HepG2 (cell line): ENCODE measurements around the gene DUS2. TPM values are rescaled to one million over a fixed set of nuclear protein-coding genes. Genes with fewer than 3 reads are reported as not detected.

Experiments used
- CEBPG ChIP-seq: IDR thresholded peaks from 2 replicates; pipeline ENCODE4 v1.6.1; 2016
- DR1 ChIP-seq: sonication (generic); formaldehyde crosslinking; IDR thresholded peaks from 2 replicates; pipeline ENCODE4 v1.8.0; 2021; ENCODE audit warnings: mild to moderate bottlenecking, missing genetic modification reagents, inconsistent platforms
- GABPA ChIP-seq, 2 experiments: IDR thresholded peaks; 2 replicates each; pipeline ENCODE4 v1.6.1; 2011 to 2016; ENCODE audit warnings: low read depth in 2 of 2, low read length in 1 of 2, missing biosample characterization in 1 of 2, missing genetic modification characterization in 1 of 2
- HNRNPLL ChIP-seq: fragments of 200-400 bp; formaldehyde crosslinking; IDR thresholded peaks from 2 replicates; pipeline ENCODE4 v1.6.1; 2017; ENCODE audit warnings: mild to moderate bottlenecking, low read depth, low read length; ENCODE audit not compliant: poor library complexity, severe bottlenecking
- HOXA3 ChIP-seq: sonication (generic); formaldehyde crosslinking; IDR thresholded peaks from 2 replicates; pipeline ENCODE4 v1.5.0; 2020; ENCODE audit warnings: missing genetic modification reagents
- IKZF4 ChIP-seq: sonication (generic); formaldehyde crosslinking; IDR thresholded peaks from 2 replicates; pipeline ENCODE4 v1.5.1; 2020; ENCODE audit warnings: borderline replicate concordance, mild to moderate bottlenecking, low read depth, missing genetic modification reagents; ENCODE audit errors: not compliant biosample characterization
- IKZF5 ChIP-seq: IDR thresholded peaks from 2 replicates; pipeline ENCODE4 v1.6.1; 2018; ENCODE audit warnings: missing genetic modification reagents, mild to moderate bottlenecking, missing compliant biosample characterization
- KDM5A ChIP-seq: fragments of 200-600 bp; sonication (generic); IDR thresholded peaks from 2 replicates; pipeline ENCODE4 v1.7.0; 2018; ENCODE audit warnings: antibody characterized with exemption, mild to moderate bottlenecking, low read length, borderline replicate concordance
- MTF2 ChIP-seq: sonication (generic); formaldehyde crosslinking; IDR thresholded peaks from 2 replicates; pipeline ENCODE4 v1.5.0; 2020; ENCODE audit warnings: missing genetic modification reagents, borderline replicate concordance
- PAF1 ChIP-seq: IDR thresholded peaks from 2 replicates; pipeline ENCODE4 v1.6.1; 2016; ENCODE audit warnings: missing genetic modification reagents, missing compliant biosample characterization
- PCBP1 ChIP-seq: fragments of 200-400 bp; formaldehyde crosslinking; IDR thresholded peaks from 2 replicates; pipeline ENCODE4 v1.6.1; 2017; ENCODE audit warnings: mild to moderate bottlenecking, low read depth, low read length, borderline replicate concordance
- POLR2A ChIP-seq, 2 experiments: IDR thresholded peaks; 2 replicates each; pipeline ENCODE4 v1.6.1; 2011; ENCODE audit warnings: low read depth in 2 of 2, low read length in 2 of 2, mild to moderate bottlenecking in 1 of 2, moderate library complexity in 1 of 2; ENCODE audit not compliant: insufficient read depth in 1 of 2
- RFXAP ChIP-seq: sonication (generic); formaldehyde crosslinking; IDR thresholded peaks from 2 replicates; pipeline ENCODE4 v1.4.0; 2020; ENCODE audit warnings: missing genetic modification reagents, borderline replicate concordance
- TBL1XR1 ChIP-seq: fragments of 150-350 bp; IDR thresholded peaks from 2 replicates; pipeline ENCODE4 v1.6.1; 2014; ENCODE audit warnings: borderline replicate concordance, low read length; ENCODE audit not compliant: partially characterized antibody
- ZNF20 ChIP-seq: sonication (generic); formaldehyde crosslinking; IDR thresholded peaks from 2 replicates; pipeline ENCODE4 v1.4.0; 2020; ENCODE audit warnings: mild to moderate bottlenecking, moderate library complexity, missing genetic modification reagents
- ZNF256 ChIP-seq: sonication (generic); formaldehyde crosslinking; conservative IDR thresholded peaks from 2 replicates; pipeline ENCODE4 v1.4.0; 2020; ENCODE audit warnings: missing genetic modification reagents
- ZNF383 ChIP-seq: sonication (generic); formaldehyde crosslinking; IDR thresholded peaks from 2 replicates; pipeline ENCODE4 v1.4.0; 2020; ENCODE audit warnings: missing genetic modification reagents, mild to moderate bottlenecking, borderline replicate concordance
- ZNF550 ChIP-seq: sonication (generic); formaldehyde crosslinking; IDR thresholded peaks from 2 replicates; pipeline ENCODE4 v1.4.0; 2020; ENCODE audit warnings: mild to moderate bottlenecking, missing genetic modification reagents, borderline replicate concordance
- ZNF580 ChIP-seq: IDR thresholded peaks from 2 replicates; pipeline ENCODE4 v1.6.1; 2016; ENCODE audit warnings: low read depth, borderline replicate concordance
- ZNF607 ChIP-seq: sonication (generic); formaldehyde crosslinking; IDR thresholded peaks from 2 replicates; pipeline ENCODE4 v1.5.1; 2020; ENCODE audit warnings: missing genetic modification reagents, mild to moderate bottlenecking, borderline replicate concordance
- ZNF670 ChIP-seq: sonication (generic); formaldehyde crosslinking; IDR thresholded peaks from 2 replicates; pipeline ENCODE4 v1.8.0; 2022; ENCODE audit warnings: mild to moderate bottlenecking, missing genetic modification reagents, borderline replicate concordance
- polyA plus RNA-seq, 8 experiments: library from polyadenylated mRNA; depleted of rRNA in 3 of 8; stranded (reverse) in 7 of 8; unstranded in 1 of 8; fragments of >200 nt; fragmentation: Illumina TruSeq in 4 of 8; extraction: Trizol in 4 of 8; gene quantifications; 2 replicates each; pipeline versions ENCODE4 v1.2.1 to v1.2.3, GENCODE V29; 2011 to 2016; ENCODE audit warnings: low read depth in 4 of 8, missing spikeins in 1 of 8, mixed read lengths in 1 of 8; ENCODE audit not compliant: insufficient read depth in 1 of 8
- total RNA-seq, 5 experiments: library from RNA; depleted of rRNA; stranded (reverse); fragments of >200 nt; fragmentation: Illumina TruSeq; extraction: Trizol; gene quantifications; 2 replicates each; pipeline ENCODE4 v1.2.3, GENCODE V29; 2016; ENCODE audit warnings: low read depth in 1 of 5
- TF ChIP-seq, protein P1 (sequence below): sonication (generic); formaldehyde crosslinking; conservative IDR thresholded peaks from 2 replicates; pipeline ENCODE4 v1.4.0; 2020; ENCODE audit warnings: missing genetic modification reagents
- TF ChIP-seq, protein P2 (sequence below): sonication (generic); formaldehyde crosslinking; IDR thresholded peaks from 2 replicates; pipeline ENCODE4 v1.5.0; 2020; ENCODE audit warnings: missing genetic modification reagents, mild to moderate bottlenecking, borderline replicate concordance

Gene DUS2
- total and polyA plus RNA-seq, 2 of the 13 experiments (the other 11 are each of a cell fraction or from before 2014, with no cell fraction given) = 17.8 to 25.1 TPM

GRCh38 chr16:68085259-68086071 is 62.4 kb downstream of the DUS2 start, which contains the start of gene NFATC3 (continued):
- TF ChIP-seq, protein P1, sequence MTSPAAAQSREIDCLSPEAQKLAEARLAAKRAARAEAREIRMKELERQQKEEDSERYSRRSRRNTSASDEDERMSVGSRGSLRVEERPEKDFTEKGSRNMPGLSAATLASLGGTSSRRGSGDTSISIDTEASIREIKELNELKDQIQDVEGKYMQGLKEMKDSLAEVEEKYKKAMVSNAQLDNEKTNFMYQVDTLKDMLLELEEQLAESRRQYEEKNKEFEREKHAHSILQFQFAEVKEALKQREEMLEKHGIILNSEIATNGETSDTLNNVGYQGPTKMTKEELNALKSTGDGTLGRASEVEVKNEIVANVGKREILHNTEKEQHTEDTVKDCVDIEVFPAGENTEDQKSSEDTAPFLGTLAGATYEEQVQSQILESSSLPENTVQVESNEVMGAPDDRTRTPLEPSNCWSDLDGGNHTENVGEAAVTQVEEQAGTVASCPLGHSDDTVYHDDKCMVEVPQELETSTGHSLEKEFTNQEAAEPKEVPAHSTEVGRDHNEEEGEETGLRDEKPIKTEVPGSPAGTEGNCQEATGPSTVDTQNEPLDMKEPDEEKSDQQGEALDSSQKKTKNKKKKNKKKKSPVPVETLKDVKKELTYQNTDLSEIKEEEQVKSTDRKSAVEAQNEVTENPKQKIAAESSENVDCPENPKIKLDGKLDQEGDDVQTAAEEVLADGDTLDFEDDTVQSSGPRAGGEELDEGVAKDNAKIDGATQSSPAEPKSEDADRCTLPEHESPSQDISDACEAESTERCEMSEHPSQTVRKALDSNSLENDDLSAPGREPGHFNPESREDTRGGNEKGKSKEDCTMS (CRISPR knock-in tag) = no peak
- TF ChIP-seq, protein P2, sequence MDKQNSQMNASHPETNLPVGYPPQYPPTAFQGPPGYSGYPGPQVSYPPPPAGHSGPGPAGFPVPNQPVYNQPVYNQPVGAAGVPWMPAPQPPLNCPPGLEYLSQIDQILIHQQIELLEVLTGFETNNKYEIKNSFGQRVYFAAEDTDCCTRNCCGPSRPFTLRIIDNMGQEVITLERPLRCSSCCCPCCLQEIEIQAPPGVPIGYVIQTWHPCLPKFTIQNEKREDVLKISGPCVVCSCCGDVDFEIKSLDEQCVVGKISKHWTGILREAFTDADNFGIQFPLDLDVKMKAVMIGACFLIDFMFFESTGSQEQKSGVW = no peak
- 0 out of 2 replicates have a peak, but pooled peaks have one; percentile 37 for TF ChIP-seq RFXAP (CRISPR knock-in tag)
- peak; percentile 36 for TF ChIP-seq IKZF4
- peak; percentile 60; the same call in 1 of the 2 replicates for TF ChIP-seq KDM5A
- TF ChIP-seq POLR2A (IDR thresholded peaks at IDR 0.05; ENCODE audit: insufficient read depth in 1 of 2, low read depth in 2 of 2, low read length in 2 of 2) = peak in 1 of 2 experiments; percentile 61; a peak in 2 of 4 replicates
- TF ChIP-seq CEBPG (CRISPR knock-in tag) = no peak
- TF ChIP-seq HNRNPLL = peak; percentile 51
- no peak for TF ChIP-seq PAF1 (CRISPR knock-in tag)
- TF ChIP-seq GABPA (IDR thresholded peaks at IDR 0.05; ENCODE audit: low read depth, low read length) = no peak
- TF ChIP-seq GABPA (CRISPR knock-in tag; IDR thresholded peaks at IDR 0.05; ENCODE audit: low read depth) = no peak
- TF ChIP-seq TBL1XR1 = no peak
- 0 out of 2 replicates have a peak, but pooled peaks have one; percentile 55 for TF ChIP-seq PCBP1
- TF ChIP-seq HOXA3 (CRISPR knock-in tag) = peak; percentile 48; the same call in 1 of the 2 replicates
- TF ChIP-seq MTF2 (CRISPR knock-in tag) = no peak
- TF ChIP-seq ZNF256 (CRISPR knock-in tag) = no peak
- no peak for TF ChIP-seq ZNF580
- TF ChIP-seq IKZF5 (CRISPR knock-in tag) = no peak
- TF ChIP-seq ZNF383 (CRISPR knock-in tag) = no peak
- TF ChIP-seq ZNF670 = no peak
- no peak; the same call in 1 of the 2 replicates for TF ChIP-seq ZNF607 (CRISPR knock-in tag)
- TF ChIP-seq DR1 (CRISPR knock-in tag) = no peak
- TF ChIP-seq ZNF20 (CRISPR knock-in tag) = no peak
- TF ChIP-seq ZNF550 (CRISPR knock-in tag) = no peak
- TF ChIP-seq, all 625 proteins: peak for 159
